Measurements from ENCODE around the gene NAMPT.
"Not testable (repeated sequence)": the region's sequence is repeated elsewhere in the genome, so short reads cannot be mapped to it uniquely, and the experiment has no call there.

The NAMPT gene
- 41.8 to 1,119 (median 91.2) reads per million in 4 experiments for total RNA-seq

GRCh38 chr7:106284714-106285050, at the start of gene NAMPT:
Gene NAMPT (minus strand): TSS chr7:106284983. CDS start chr7:106284884, 99 bp downstream.
- no peak for DNase-seq

- no peak for DNase-seq
Measured at GRCh38 chr7:106332201-106332600, 47.4 kb upstream of the NAMPT start.

- DNase-seq = no peak
Measured at GRCh38 chr7:106331441-106332175, 46.8 kb upstream of the NAMPT start.

GRCh38 chr7:106329971-106330733, 45.4 kb upstream of the NAMPT start:
- DNase-seq = no peak

- DNase-seq = no peak
Measured at GRCh38 chr7:106329408-106329807, 44.6 kb upstream of the NAMPT start.

GRCh38 chr7:106327538-106328481, 43.0 kb upstream of the NAMPT start:
- no peak for DNase-seq

GRCh38 chr7:106326594-106327537, 42.1 kb upstream of the NAMPT start:
- DNase-seq = no peak

GRCh38 chr7:106324509-106324908, 39.7 kb upstream of the NAMPT start:
- not testable (repeated sequence) for DNase-seq

GRCh38 chr7:106320254-106320770, 35.5 kb upstream of the NAMPT start:
- not testable (repeated sequence) for DNase-seq

GRCh38 chr7:106318482-106318881, 33.7 kb upstream of the NAMPT start:
- DNase-seq = no peak

- no peak for DNase-seq
Measured at GRCh38 chr7:106317971-106318370, 33.2 kb upstream of the NAMPT start.

- DNase-seq = no peak
Measured at GRCh38 chr7:106316947-106317346, 32.2 kb upstream of the NAMPT start.

- DNase-seq = no peak
Measured at GRCh38 chr7:106314875-106315274, 30.1 kb upstream of the NAMPT start.

- DNase-seq = no peak
Measured at GRCh38 chr7:106313966-106314365, 29.2 kb upstream of the NAMPT start.

GRCh38 chr7:106313456-106313901, 28.7 kb upstream of the NAMPT start:
- no peak for DNase-seq

GRCh38 chr7:106312906-106313305, 28.1 kb upstream of the NAMPT start:
- no peak for DNase-seq

GRCh38 chr7:106312099-106312871, 27.5 kb upstream of the NAMPT start:
- no peak for DNase-seq

GRCh38 chr7:106309362-106309761, 24.6 kb upstream of the NAMPT start:
- no peak for DNase-seq

- no peak for DNase-seq
Measured at GRCh38 chr7:106306256-106306655, 21.5 kb upstream of the NAMPT start.

GRCh38 chr7:106305732-106306131, 20.9 kb upstream of the NAMPT start:
- no peak for DNase-seq

- no peak for DNase-seq
Measured at GRCh38 chr7:106304568-106304967, 19.8 kb upstream of the NAMPT start.

Measured in effector CD8-positive, alpha-beta T cell (primary cell).